ENCODE measurements around the gene PPP2R2C. TPM values are rescaled to one million over a fixed set of nuclear protein-coding genes. Genes with fewer than 3 reads are reported as not detected.

Gene PPP2R2C
- polyA plus RNA-seq, 1 of the 3 experiments (the other 2 are of a cell fraction), result 0.21 TPM

- H3K9me2 ChIP-seq, result no peaks in the 10 kb centered on the region
- no peaks in the 10 kb centered on the region for H3F3A ChIP-seq (replicated peaks; ENCODE audit: insufficient read depth)
- H3K4me3 ChIP-seq (ENCODE audit: low read depth in 2 of 2, low read length in 1 of 2), result peak overlapping the region; percentile 44 to 49; a peak in 3 of 4 replicates
- ChIA-PET POLR2A (no interaction called here), CTCF (interaction anchor here (0.6 to 1.1 kb wide), 4 partner anchors 19 to 415 kb away, joined by 3 to 4 read pairs (median 3); no protein-coding TSS in a partner anchor)
- H3K36me3 ChIP-seq (replicated peaks in 1 of 2; ENCODE audit: control insufficient read depth in 1 of 2, insufficient read depth in 2 of 2, low read length in 1 of 2), result no peaks in the 10 kb centered on the region
- no peaks in the 10 kb centered on the region for H3K79me2 ChIP-seq (ENCODE audit: insufficient read depth)
- H3K4me2 ChIP-seq, result peak overlapping the region; percentile 71
- H3K27me3 ChIP-seq (ENCODE audit: insufficient read depth), result peaks cover 13% of the 10 kb centered on the region
- H4K20me1 ChIP-seq (ENCODE audit: insufficient read depth), result no peaks in the 10 kb centered on the region
- H3K9me3 ChIP-seq, result no peaks in the 10 kb centered on the region
- no peak overlapping the region; a peak in 1 of 4 replicates for H3K27ac ChIP-seq (ENCODE audit: low read depth in 2 of 2, low read length in 1 of 2)
- DNase-seq, result peak; percentile 85
- H3K9ac ChIP-seq, result no peak overlapping the region
- WGBS (ENCODE audit: low lambda C conversion rate), result 0% methylated on average over 1 of the region's 85 CpGs
- H3K4me1 ChIP-seq (ENCODE audit: control insufficient read depth in 1 of 2, insufficient read depth in 2 of 2, low read depth in 1 of 2, low read length in 1 of 2), result peaks cover 0 to 7% of the 10 kb centered on the region in 2 experiments; a peak in 1 of 4 replicates
- 0 out of 2 replicates have a peak overlapping the region, but pooled peaks have one; percentile 35 for H2AFZ ChIP-seq (ENCODE audit: low read depth)
- TF ChIP-seq FOSL2 (IDR thresholded peaks at IDR 0.05; ENCODE audit: borderline replicate concordance, low read depth), result no peak
- no peak for TF ChIP-seq JUND (IDR thresholded peaks at IDR 0.05)
- no peak for TF ChIP-seq RCOR1 (IDR thresholded peaks at IDR 0.05; ENCODE audit: low read length)
- TF ChIP-seq MEF2A (IDR thresholded peaks at IDR 0.05; ENCODE audit: borderline replicate concordance, low read depth), result no peak
- TF ChIP-seq MXI1 (IDR thresholded peaks at IDR 0.05; ENCODE audit: low read depth, low read length), result 0 out of 2 replicates have a peak, but pooled peaks have one; percentile 16
Measured at GRCh38 chr4:6470502-6471306, 1.7 kb downstream of the PPP2R2C start.

GRCh38 chr4:6469898-6470501, 2.4 kb downstream of the PPP2R2C start:
- no peaks in the 10 kb centered on the region for H3K79me2 ChIP-seq (ENCODE audit: insufficient read depth)
- peaks cover 13% of the 10 kb centered on the region for H3K27me3 ChIP-seq (ENCODE audit: insufficient read depth)
- DNase-seq, result no peak
- peak overlapping the region; percentile 44 to 49; a peak in 2 of 4 replicates for H3K4me3 ChIP-seq (ENCODE audit: low read depth in 2 of 2, low read length in 1 of 2)
- WGBS (ENCODE audit: low lambda C conversion rate), result 41% methylated on average over 18 of the region's 18 CpGs
- H3K9ac ChIP-seq, result no peak overlapping the region
- no peaks in the 10 kb centered on the region for H3K9me2 ChIP-seq
- no peak overlapping the region for H3K27ac ChIP-seq (ENCODE audit: low read depth in 2 of 2, low read length in 1 of 2)
- no peaks in the 10 kb centered on the region for H4K20me1 ChIP-seq (ENCODE audit: insufficient read depth)
- H3K4me1 ChIP-seq (ENCODE audit: control insufficient read depth in 1 of 2, insufficient read depth in 2 of 2, low read depth in 1 of 2, low read length in 1 of 2), result peaks cover 0 to 7% of the 10 kb centered on the region in 2 experiments; a peak in 1 of 4 replicates
- H3K36me3 ChIP-seq (replicated peaks in 1 of 2; ENCODE audit: control insufficient read depth in 1 of 2, insufficient read depth in 2 of 2, low read length in 1 of 2), result no peaks in the 10 kb centered on the region
- no peaks in the 10 kb centered on the region for H3K9me3 ChIP-seq
- peak overlapping the region; percentile 71; the same call in 1 of the 2 replicates for H3K4me2 ChIP-seq
- ChIA-PET POLR2A (no interaction called here), CTCF (interaction anchor here (0.8 to 1.1 kb wide), 5 partner anchors 19 to 139 kb away, joined by 3 to 4 read pairs (median 3); no protein-coding TSS in a partner anchor)
- no peaks in the 10 kb centered on the region for H3F3A ChIP-seq (replicated peaks; ENCODE audit: insufficient read depth)
- H2AFZ ChIP-seq (ENCODE audit: low read depth), result no peak overlapping the region
- TF ChIP-seq NFIC (IDR thresholded peaks at IDR 0.05; ENCODE audit: borderline replicate concordance), result no peak
- TF ChIP-seq RXRA (IDR thresholded peaks at IDR 0.05; ENCODE audit: borderline replicate concordance, low read depth), result no peak
- TF ChIP-seq JUND (IDR thresholded peaks at IDR 0.05), result no peak
- TF ChIP-seq YY1 (IDR thresholded peaks at IDR 0.05; ENCODE audit: low read depth), result no peak
- no peak for TF ChIP-seq NRF1 (IDR thresholded peaks at IDR 0.05; ENCODE audit: low read depth, low read length)
- TF ChIP-seq USF1 (IDR thresholded peaks at IDR 0.05; ENCODE audit: borderline replicate concordance, low read depth), result no peak
- no peak for TF ChIP-seq FOXJ3 (CRISPR knock-in tag; IDR thresholded peaks at IDR 0.05)
- no peak for TF ChIP-seq SMC3 (IDR thresholded peaks at IDR 0.05; ENCODE audit: low read depth, low read length)
- TF ChIP-seq POLR2AphosphoS5 (IDR thresholded peaks at IDR 0.05; ENCODE audit: low read depth, low read length), result no peak
- TF ChIP-seq GABPA (IDR thresholded peaks at IDR 0.05; ENCODE audit: low read depth), result no peak
- no peak for TF ChIP-seq SIN3A (IDR thresholded peaks at IDR 0.05; ENCODE audit: borderline replicate concordance, low read depth, low read length)
- no peak for TF ChIP-seq GATA2 (CRISPR knock-in tag; IDR thresholded peaks at IDR 0.05)
- no peak for TF ChIP-seq MEF2A (IDR thresholded peaks at IDR 0.05; ENCODE audit: borderline replicate concordance, low read depth)
- TF ChIP-seq RAD21 (IDR thresholded peaks at IDR 0.05; ENCODE audit: low read length), result no peak
- no peak for TF ChIP-seq EP300 (IDR thresholded peaks at IDR 0.05; ENCODE audit: borderline replicate concordance in 1 of 2, low read depth in 1 of 2, low read length in 1 of 2)
- TF ChIP-seq TCF12 (IDR thresholded peaks at IDR 0.05), result no peak
- no peak for TF ChIP-seq FOXM1 (IDR thresholded peaks at IDR 0.05; ENCODE audit: low read depth)
- TF ChIP-seq ELF1 (IDR thresholded peaks at IDR 0.05), result no peak

Data from SK-N-SH (cell line).